ENCODE results near the gene LILRB2. TPM values are rescaled to one million over a fixed set of nuclear protein-coding genes. Genes with fewer than 3 reads are reported as not detected.

LILRB2 gene
- polyA plus RNA-seq, 1 of the 3 experiments (the other 2 are of a cell fraction), result not detected

DNA sequence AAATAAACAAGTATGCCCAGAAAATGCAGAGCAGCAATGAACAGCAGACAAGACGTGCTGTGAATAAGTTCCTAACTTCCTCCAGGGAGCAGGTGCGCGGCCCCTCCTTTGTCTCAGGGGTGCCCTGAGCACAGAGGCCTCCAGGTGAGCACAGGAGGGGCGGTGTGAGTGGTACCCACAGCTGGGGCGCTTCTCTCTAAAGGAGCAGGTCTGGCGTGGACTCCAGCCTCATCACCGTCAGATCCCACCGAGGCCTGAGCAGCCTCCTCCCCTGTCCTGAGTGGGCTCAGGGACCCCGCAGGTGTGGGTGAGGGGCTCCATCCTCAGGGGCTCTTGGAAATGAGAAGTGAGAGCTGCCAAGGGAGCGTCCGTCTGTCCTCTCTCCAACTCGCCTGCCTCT, 28.9 kb upstream of the LILRB2 start (continued):
- TF ChIP-seq CHD2 (IDR thresholded peaks at IDR 0.05; ENCODE audit: low read length, partially characterized antibody) (no peak), RFX5 (IDR thresholded peaks at IDR 0.05; ENCODE audit: low read length) (no peak)

DNA sequence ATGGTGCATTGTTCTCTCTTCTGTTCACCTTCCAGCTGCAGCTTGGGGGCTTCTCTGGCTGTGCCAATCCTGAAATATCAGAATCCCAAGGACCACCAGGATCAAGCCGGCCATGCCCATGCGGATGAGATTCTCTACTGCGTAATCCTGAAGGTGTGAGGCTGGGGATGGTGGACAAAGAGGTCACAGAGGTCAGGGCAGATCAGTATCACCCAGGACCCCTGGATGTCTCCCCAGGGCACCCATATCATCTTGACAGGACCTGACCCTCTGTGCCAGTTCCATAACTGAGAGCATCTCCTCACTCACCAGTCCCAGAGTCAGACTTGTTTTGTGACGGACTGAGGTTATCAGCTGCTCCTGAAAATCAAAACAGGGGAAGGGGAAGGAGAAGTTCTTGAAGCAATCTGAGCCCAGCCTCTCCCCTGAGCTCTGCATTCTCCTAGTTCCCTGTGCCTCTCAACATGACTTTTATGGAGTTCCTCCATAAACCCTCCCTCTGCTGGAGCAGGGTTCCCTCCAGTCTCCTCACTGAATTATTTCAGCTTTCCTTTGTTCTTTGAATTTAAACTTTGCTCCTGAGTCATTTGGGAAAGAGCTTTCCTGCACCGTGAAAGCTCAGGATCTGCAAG, 26.6 kb upstream of the LILRB2 start:
- Histone ChIP-seq H3F3A (replicated peaks; ENCODE audit: insufficient read depth) (no peaks in the 10 kb centered on the region), H3K27me3 (ENCODE audit: insufficient read depth) (peaks cover 36% of the 10 kb centered on the region), H3K27ac (ENCODE audit: low read depth in 2 of 2, low read length in 1 of 2) (no peak overlapping the region), H4K20me1 (ENCODE audit: insufficient read depth) (no peaks in the 10 kb centered on the region), H2AFZ (ENCODE audit: low read depth) (no peak overlapping the region), H3K36me3 (replicated peaks in 1 of 2; ENCODE audit: control insufficient read depth in 1 of 2, insufficient read depth in 2 of 2, low read length in 1 of 2) (no peaks in the 10 kb centered on the region), H3K9me2 (no peaks in the 10 kb centered on the region), H3K79me2 (ENCODE audit: insufficient read depth) (no peaks in the 10 kb centered on the region), H3K4me1 (ENCODE audit: control insufficient read depth in 1 of 2, insufficient read depth in 2 of 2, low read depth in 1 of 2, low read length in 1 of 2) (no peaks in the 10 kb centered on the region), H3K9ac (no peak overlapping the region), H3K9me3 (no peaks in the 10 kb centered on the region), H3K4me3 (ENCODE audit: low read depth in 2 of 2, low read length in 1 of 2) (no peak overlapping the region), H3K4me2 (no peak overlapping the region)
- TF ChIP-seq, protein P1, sequence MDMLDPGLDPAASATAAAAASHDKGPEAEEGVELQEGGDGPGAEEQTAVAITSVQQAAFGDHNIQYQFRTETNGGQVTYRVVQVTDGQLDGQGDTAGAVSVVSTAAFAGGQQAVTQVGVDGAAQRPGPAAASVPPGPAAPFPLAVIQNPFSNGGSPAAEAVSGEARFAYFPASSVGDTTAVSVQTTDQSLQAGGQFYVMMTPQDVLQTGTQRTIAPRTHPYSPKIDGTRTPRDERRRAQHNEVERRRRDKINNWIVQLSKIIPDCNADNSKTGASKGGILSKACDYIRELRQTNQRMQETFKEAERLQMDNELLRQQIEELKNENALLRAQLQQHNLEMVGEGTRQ (IDR thresholded peaks at IDR 0.05; ENCODE audit: borderline replicate concordance, low read depth, low read length), result no peak
- no peak for TF ChIP-seq FOSL2 (IDR thresholded peaks at IDR 0.05; ENCODE audit: borderline replicate concordance, low read depth)
- TF ChIP-seq GABPA (IDR thresholded peaks at IDR 0.05; ENCODE audit: low read depth), result no peak
- TF ChIP-seq RCOR1 (IDR thresholded peaks at IDR 0.05; ENCODE audit: low read length), result no peak
- TF ChIP-seq NRF1 (IDR thresholded peaks at IDR 0.05; ENCODE audit: low read depth, low read length), result no peak
- no peak for DNase-seq
- ChIA-PET POLR2A (no interaction called here), CTCF (interaction anchor here (0.7 to 1.2 kb wide), 2 partner anchors 17 to 83 kb away, joined by 4 read pairs; no protein-coding TSS in a partner anchor)
- 16% methylated on average over 5 of the region's 5 CpGs for WGBS (ENCODE audit: low lambda C conversion rate)

DNA sequence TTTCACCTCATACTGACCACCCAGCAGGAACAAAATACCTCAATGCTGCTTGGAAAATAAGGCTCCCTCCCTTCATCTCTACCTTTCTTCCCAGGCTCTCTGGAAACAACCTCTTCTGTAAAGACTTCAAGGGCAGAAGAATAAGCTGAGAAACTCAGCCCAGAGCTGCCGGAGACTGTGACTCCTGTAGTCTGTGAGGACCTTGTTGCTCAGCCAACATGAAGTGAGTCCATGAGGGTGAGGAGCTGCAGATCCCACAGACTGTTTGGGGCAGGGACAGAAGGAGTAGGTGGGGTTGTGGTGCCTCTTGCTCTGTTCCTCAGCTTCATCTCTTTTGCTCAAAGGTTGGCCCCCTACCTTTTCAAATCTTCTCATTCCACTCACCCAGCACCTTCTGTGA, 24.2 kb upstream of the LILRB2 start:
- H3K9me3 ChIP-seq, result no peaks in the 10 kb centered on the region
- no peak overlapping the region for H2AFZ ChIP-seq (ENCODE audit: low read depth)
- no peak overlapping the region for H3K27ac ChIP-seq (ENCODE audit: low read depth in 2 of 2, low read length in 1 of 2)
- ChIA-PET CTCF (no interaction called here), POLR2A (no interaction called here)
- H3K79me2 ChIP-seq (ENCODE audit: insufficient read depth), result no peaks in the 10 kb centered on the region
- no peaks in the 10 kb centered on the region for H4K20me1 ChIP-seq (ENCODE audit: insufficient read depth)
- WGBS (ENCODE audit: low lambda C conversion rate), result 0% methylated on average over 1 of the region's 1 CpG
- H3K9me2 ChIP-seq, result no peaks in the 10 kb centered on the region
- peaks cover 20% of the 10 kb centered on the region; the same call in 1 of the 2 replicates for H3K27me3 ChIP-seq (ENCODE audit: insufficient read depth)
- no peak overlapping the region for H3K4me3 ChIP-seq (ENCODE audit: low read depth in 2 of 2, low read length in 1 of 2)
- H3K4me2 ChIP-seq, result no peak overlapping the region
- no peak for DNase-seq
- TF ChIP-seq CHD2 (IDR thresholded peaks at IDR 0.05; ENCODE audit: low read length, partially characterized antibody) (no peak), YY1 (IDR thresholded peaks at IDR 0.05; ENCODE audit: low read depth) (no peak), NRF1 (IDR thresholded peaks at IDR 0.05; ENCODE audit: low read depth, low read length) (no peak), MEF2A (IDR thresholded peaks at IDR 0.05; ENCODE audit: borderline replicate concordance, low read depth) (no peak), SIN3A (IDR thresholded peaks at IDR 0.05; ENCODE audit: borderline replicate concordance, low read depth, low read length) (no peak), RFX5 (IDR thresholded peaks at IDR 0.05; ENCODE audit: low read length) (no peak), GATA2 (CRISPR knock-in tag; IDR thresholded peaks at IDR 0.05) (no peak), POLR2AphosphoS5 (IDR thresholded peaks at IDR 0.05; ENCODE audit: low read depth, low read length) (no peak), FOXJ3 (CRISPR knock-in tag; IDR thresholded peaks at IDR 0.05) (no peak)
- H3K9ac ChIP-seq, result no peak overlapping the region
- H3F3A ChIP-seq (replicated peaks; ENCODE audit: insufficient read depth), result no peaks in the 10 kb centered on the region
- no peaks in the 10 kb centered on the region for H3K36me3 ChIP-seq (replicated peaks in 1 of 2; ENCODE audit: control insufficient read depth in 1 of 2, insufficient read depth in 2 of 2, low read length in 1 of 2)
- no peaks in the 10 kb centered on the region for H3K4me1 ChIP-seq (ENCODE audit: control insufficient read depth in 1 of 2, insufficient read depth in 2 of 2, low read depth in 1 of 2, low read length in 1 of 2)
